CD4-positive, alpha-beta T cell treated with Interferon gamma for 1 hour (primary cell): ENCODE measurements around the gene MOSMO.
"Not testable (repeated sequence)": the region's sequence is repeated elsewhere in the genome, so short reads cannot be mapped to it uniquely, and the experiment has no call there.

ENCODE experiments used
- DNase-seq: peaks from one replicate; pipeline ENCODE4 v3.0.0-alpha.2; 2020

Gene MOSMO

GRCh38 chr16:22098405-22099255 is 90.7 kb downstream of the MOSMO start:
- DNase-seq: no peak

- no peak for DNase-seq
Observed at GRCh38 chr16:22099256-22099975, 91.5 kb downstream of the MOSMO start.

GRCh38 chr16:22103441-22103840 is 95.5 kb downstream of the MOSMO start:
- no peak for DNase-seq

- DNase-seq: no peak
Observed at GRCh38 chr16:22109258-22109898, 101.5 kb downstream of the MOSMO start.

GRCh38 chr16:22111629-22112028 is 103.7 kb downstream of the MOSMO start:
- not testable (repeated sequence) for DNase-seq

GRCh38 chr16:22116095-22116700 is 108.3 kb downstream of the MOSMO start:
- DNase-seq: no peak

- no peak for DNase-seq
Observed at GRCh38 chr16:22117609-22118008, 109.7 kb downstream of the MOSMO start.

- no peak for DNase-seq
Observed at GRCh38 chr16:22120440-22120839, 112.5 kb downstream of the MOSMO start.

GRCh38 chr16:22122239-22122638 is 114.3 kb downstream of the MOSMO start:
- no peak for DNase-seq

- DNase-seq: no peak
Observed at GRCh38 chr16:22123146-22123545, 115.2 kb downstream of the MOSMO start.

GRCh38 chr16:22123759-22124490 is 116.0 kb downstream of the MOSMO start:
- DNase-seq: no peak

GRCh38 chr16:22124583-22125284 is 116.8 kb downstream of the MOSMO start:
- no peak for DNase-seq

- DNase-seq: no peak
Observed at GRCh38 chr16:22126037-22126558, 118.2 kb downstream of the MOSMO start.

GRCh38 chr16:22128537-22128936 is 120.6 kb downstream of the MOSMO start:
- DNase-seq: not testable (repeated sequence)

GRCh38 chr16:22130528-22130927 is 122.6 kb downstream of the MOSMO start:
- DNase-seq: no peak

GRCh38 chr16:22132801-22133200 is 124.9 kb downstream of the MOSMO start:
- no peak for DNase-seq
